Mucosa of descending colon (tissue), 3 donors: ENCODE results near the gene GLT1D1. TPM values are rescaled to one million over a fixed set of nuclear protein-coding genes. Genes with fewer than 3 reads are reported as not detected.

Experiments
- ATAC-seq: fragments of 200-7000 bp; cut with Tn5 transposase; one replicate; pipeline ENCODE4 v1.9.1; 2020; ENCODE audit warnings: mild to moderate bottlenecking, moderate library complexity
- DNase-seq, 3 donors: peaks; one replicate each; pipeline ENCODE4 v3.0.0-alpha.2; 2020
- H3K36me3 ChIP-seq: fragments of 200-600 bp; one replicate; pipeline ENCODE4 v1.8.0; 2021; ENCODE audit warnings: low read depth, mild to moderate bottlenecking
- H3K4me1 ChIP-seq: fragments of 200-600 bp; one replicate; pipeline ENCODE4 v1.8.0; 2021; ENCODE audit warnings: low read depth, mild to moderate bottlenecking
- H3K4me3 ChIP-seq: fragments of 200-600 bp; one replicate; pipeline ENCODE4 v1.8.0; 2021; ENCODE audit warnings: mild to moderate bottlenecking
- H3K9me3 ChIP-seq: fragments of 200-600 bp; one replicate; pipeline ENCODE4 v1.8.0; 2021; ENCODE audit warnings: mild to moderate bottlenecking
- intact Hi-C, 2 donors: fragments of 100-400 bp; cut with DNase I in 1 of 2; cut with micrococcal nuclease in 1 of 2; formaldehyde crosslinking; loops; one replicate each; pipeline versions ENCODE4 v1.11.0 to v1.11.1; 2022; cut with DNase I, micrococcal nuclease
- total RNA-seq, 3 donors: library from RNA; stranded (reverse); fragmentation: NEBNext Ultra II Directional in 2 of 3; extraction: Animal tissue kit (Norgen Biotek cat#: 25700) in 2 of 3; gene quantifications; one replicate each; pipeline versions ENCODE4 v1.2.1 to v1.2.4, GENCODE V29; 2021 to 2023
- TF ChIP-seq, protein P1 (sequence below): fragments of 200-600 bp; IDR thresholded peaks from one replicate; pipeline ENCODE4 v1.8.0; 2022; ENCODE audit warnings: antibody characterized with exemption, mild to moderate bottlenecking
- donor health status: DM: no; HTN: no; CAD: no; lungs with moderate emphysema.
- donor health status: DM: no; HTN: no; CAD: no.
- donor health status: DM: no; HTN: yes; CAD: no.

GLT1D1 gene
- total RNA-seq, 3 donors from 2014 or later: 0.65 to 0.73 TPM; not detected in 1

- Histone ChIP-seq H3K36me3 (no peaks in the 10 kb centered on the region), H3K4me3 (no peak overlapping the region), H3K4me1 (no peaks in the 10 kb centered on the region), H3K9me3 (no peaks in the 10 kb centered on the region)
- TF ChIP-seq, protein P1, sequence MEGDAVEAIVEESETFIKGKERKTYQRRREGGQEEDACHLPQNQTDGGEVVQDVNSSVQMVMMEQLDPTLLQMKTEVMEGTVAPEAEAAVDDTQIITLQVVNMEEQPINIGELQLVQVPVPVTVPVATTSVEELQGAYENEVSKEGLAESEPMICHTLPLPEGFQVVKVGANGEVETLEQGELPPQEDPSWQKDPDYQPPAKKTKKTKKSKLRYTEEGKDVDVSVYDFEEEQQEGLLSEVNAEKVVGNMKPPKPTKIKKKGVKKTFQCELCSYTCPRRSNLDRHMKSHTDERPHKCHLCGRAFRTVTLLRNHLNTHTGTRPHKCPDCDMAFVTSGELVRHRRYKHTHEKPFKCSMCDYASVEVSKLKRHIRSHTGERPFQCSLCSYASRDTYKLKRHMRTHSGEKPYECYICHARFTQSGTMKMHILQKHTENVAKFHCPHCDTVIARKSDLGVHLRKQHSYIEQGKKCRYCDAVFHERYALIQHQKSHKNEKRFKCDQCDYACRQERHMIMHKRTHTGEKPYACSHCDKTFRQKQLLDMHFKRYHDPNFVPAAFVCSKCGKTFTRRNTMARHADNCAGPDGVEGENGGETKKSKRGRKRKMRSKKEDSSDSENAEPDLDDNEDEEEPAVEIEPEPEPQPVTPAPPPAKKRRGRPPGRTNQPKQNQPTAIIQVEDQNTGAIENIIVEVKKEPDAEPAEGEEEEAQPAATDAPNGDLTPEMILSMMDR: no peak
- intact Hi-C loops: no loop called here
- DNase-seq (no peak), ATAC-seq (no peak)
Measured at GRCh38 chr12:128908254-128908653, 55.0 kb downstream of the GLT1D1 start.

GRCh38 chr12:128909653-128910052 lies 56.4 kb downstream of the GLT1D1 start:
- ATAC-seq (no peak), DNase-seq (no peak)
- TF ChIP-seq, protein P1: no peak
- Histone ChIP-seq H3K4me3 (no peak overlapping the region), H3K9me3 (no peaks in the 10 kb centered on the region), H3K36me3 (no peaks in the 10 kb centered on the region), H3K4me1 (no peaks in the 10 kb centered on the region)
- intact Hi-C loops: no loop called here

DNA sequence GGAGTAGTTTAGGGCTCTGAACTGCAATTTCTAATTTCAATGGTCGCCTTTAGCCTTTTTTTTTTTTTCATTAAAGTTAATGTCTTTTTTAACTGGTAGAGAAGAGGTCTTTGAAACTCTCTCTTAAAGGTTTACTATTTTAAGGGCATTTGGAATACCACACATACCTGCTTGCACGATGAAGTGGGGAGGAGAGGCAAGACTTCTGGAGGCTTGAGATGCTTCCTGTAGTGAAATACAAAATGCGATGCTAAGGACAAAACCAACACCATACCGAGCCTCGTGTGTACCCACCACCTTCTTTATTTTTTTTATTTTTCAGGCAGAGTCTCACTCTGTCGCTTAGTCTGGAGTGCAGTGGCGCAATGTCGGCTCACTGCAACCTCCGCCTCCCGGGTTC lies 57.4 kb downstream of the GLT1D1 start:
- no peak for ATAC-seq
- Histone ChIP-seq H3K36me3 (no peaks in the 10 kb centered on the region), H3K4me3 (no peak overlapping the region), H3K9me3 (no peaks in the 10 kb centered on the region), H3K4me1 (no peaks in the 10 kb centered on the region)
- TF ChIP-seq, protein P1: no peak
- DNase-seq: no peak
- intact Hi-C loops: no loop called here

DNA sequence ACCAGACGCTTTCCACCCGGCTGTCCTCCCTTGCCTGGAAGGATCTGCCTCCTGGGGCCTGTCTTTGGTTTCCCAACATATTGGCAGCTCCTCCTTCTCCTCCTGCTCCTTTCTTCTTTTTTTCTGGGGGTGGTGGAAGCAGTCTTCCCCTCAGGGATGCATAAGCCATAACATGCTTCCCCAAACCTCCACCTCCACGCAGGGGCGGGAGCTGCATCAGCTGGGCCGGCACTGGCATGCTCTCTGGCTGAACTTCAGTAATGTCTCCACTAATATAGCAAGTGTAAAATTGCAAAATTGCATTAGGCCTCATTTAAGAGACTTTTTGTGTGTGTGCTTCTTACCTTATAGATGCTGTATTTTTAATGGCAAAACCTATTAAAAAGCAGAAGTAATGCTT lies 58.6 kb downstream of the GLT1D1 start:
- H3K9me3 ChIP-seq: no peaks in the 10 kb centered on the region
- TF ChIP-seq, protein P1: no peak
- no peak overlapping the region for H3K4me3 ChIP-seq
- H3K4me1 ChIP-seq: no peaks in the 10 kb centered on the region
- ATAC-seq: no peak
- H3K36me3 ChIP-seq: no peaks in the 10 kb centered on the region
- intact Hi-C loops: no loop called here
- no peak for DNase-seq

DNA sequence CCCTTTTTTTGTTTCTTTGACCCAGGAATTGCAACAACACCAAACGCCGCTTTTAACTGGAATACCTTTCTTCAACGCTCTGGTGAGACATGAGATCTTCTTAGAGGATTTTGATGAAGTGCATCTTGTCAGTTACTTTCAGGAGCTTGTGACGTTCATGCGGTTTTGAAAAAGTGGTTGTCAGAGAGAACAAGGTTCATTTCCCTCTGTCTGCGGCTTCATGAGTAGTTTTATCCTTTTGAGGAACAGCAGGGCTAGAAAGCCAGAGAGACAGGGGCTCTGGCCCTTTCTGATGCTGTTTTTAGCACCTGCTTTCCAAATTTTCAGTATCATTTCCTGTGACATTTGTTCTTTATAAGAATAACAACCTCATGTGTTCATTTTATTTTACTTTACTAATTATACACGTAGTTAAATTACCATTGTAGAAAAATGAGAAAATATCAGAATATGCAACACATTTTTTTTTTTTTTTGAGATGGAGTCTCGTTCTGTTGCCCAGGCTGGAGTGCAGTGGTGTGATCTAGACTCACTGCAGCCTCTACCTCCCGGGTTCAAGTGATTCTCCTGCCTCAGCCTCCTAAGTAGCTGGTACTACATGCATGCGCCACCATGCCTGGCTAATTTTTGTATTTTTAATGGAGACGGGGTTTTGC lies 61.8 kb downstream of the GLT1D1 start:
- intact Hi-C loops: no loop called here
- TF ChIP-seq, protein P1: no peak
- H3K9me3 ChIP-seq: no peaks in the 10 kb centered on the region
- H3K4me3 ChIP-seq: no peak overlapping the region
- no peaks in the 10 kb centered on the region for H3K36me3 ChIP-seq
- H3K4me1 ChIP-seq: no peaks in the 10 kb centered on the region
- ATAC-seq: no peak
- peak in 1 of 3 donors; percentile 31 for DNase-seq

DNA sequence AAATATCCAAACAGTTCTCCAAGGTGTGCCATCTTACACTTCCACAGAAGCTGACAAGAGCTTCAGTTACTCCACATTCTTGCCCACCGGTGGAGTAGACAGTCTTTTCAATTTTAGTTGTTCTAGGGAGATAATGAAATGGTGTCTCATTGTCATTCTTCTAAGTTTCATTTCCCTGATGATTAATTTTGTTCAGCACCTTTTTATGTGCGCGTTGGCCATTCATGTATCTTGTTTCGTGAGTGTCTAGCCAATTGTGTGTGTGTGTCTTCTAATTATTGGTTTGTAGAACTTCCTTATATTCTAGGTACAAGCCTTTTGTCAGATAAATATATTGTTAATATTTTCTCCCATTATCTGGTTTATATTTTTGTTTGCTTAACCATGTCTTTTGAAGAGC lies 63.1 kb downstream of the GLT1D1 start:
- intact Hi-C loops: no loop called here
- Histone ChIP-seq H3K9me3 (no peaks in the 10 kb centered on the region), H3K36me3 (no peaks in the 10 kb centered on the region), H3K4me1 (no peaks in the 10 kb centered on the region), H3K4me3 (no peak overlapping the region)
- TF ChIP-seq, protein P1: no peak
- ATAC-seq (no peak), DNase-seq (no peak)
